Panc1 (cell line): ENCODE results near the gene FOXD4L1.
"Not testable (repeated sequence)": the region's sequence is repeated elsewhere in the genome, so short reads cannot be mapped to it uniquely, and the experiment has no call there.

Experiments used
- CTCF ChIP-seq: fragments of 450-650 bp; IDR thresholded peaks from 2 replicates; pipeline ENCODE4 v1.5.1; 2017; ENCODE audit warnings: mild to moderate bottlenecking
- POLR2AphosphoS5 ChIP-seq: IDR thresholded peaks from 2 replicates; pipeline ENCODE4 v1.6.1; 2012; ENCODE audit warnings: mild to moderate bottlenecking, low read depth, low read length, moderate library complexity
- REST ChIP-seq, 2 experiments: IDR thresholded peaks; 2 replicates each; pipeline ENCODE4 v1.6.1; 2011 to 2012; ENCODE audit warnings: low read depth in 2 of 2, control low read depth in 1 of 2, low read length in 1 of 2, mild to moderate bottlenecking in 1 of 2, moderate library complexity in 1 of 2; ENCODE audit not compliant: insufficient read depth in 1 of 2
- SIN3A ChIP-seq: IDR thresholded peaks from 2 replicates; pipeline ENCODE4 v1.6.1; 2012; ENCODE audit warnings: low read depth, mild to moderate bottlenecking, low read length, moderate library complexity, borderline replicate concordance; ENCODE audit not compliant: insufficient read depth
- TCF7L2 ChIP-seq: IDR thresholded peaks from 2 replicates; pipeline ENCODE4 v1.6.1; 2011; ENCODE audit warnings: mild to moderate bottlenecking, low read depth, low read length, inconsistent platforms

- TF ChIP-seq CTCF; POLR2AphosphoS5; TCF7L2; SIN3A; REST (IDR thresholded peaks at IDR 0.05; ENCODE audit: insufficient read depth in 1 of 2, low read depth in 2 of 2, low read length in 1 of 2): not testable (repeated sequence)
Observed at GRCh38 chr2:113465770-113466169, 32.7 kb upstream of the FOXD4L1 start.
